GM12874 (cell line): ENCODE measurements around the gene RHBDF2.

Experiments used
- CTCF ChIP-seq: IDR thresholded peaks from 2 replicates; pipeline ENCODE4 v1.5.1; 2011; ENCODE audit warnings: low read depth, mild to moderate bottlenecking, control low read depth, low read length, moderate library complexity; ENCODE audit not compliant: insufficient read depth

RHBDF2 gene

GRCh38 chr17:76447931-76448652 lies 53.1 kb downstream of the RHBDF2 start:
- TF ChIP-seq CTCF: no peak

GRCh38 chr17:76446449-76447231 lies 54.6 kb downstream of the RHBDF2 start:
- TF ChIP-seq CTCF: no peak

GRCh38 chr17:76445697-76446448 lies 55.4 kb downstream of the RHBDF2 start:
- no peak for TF ChIP-seq CTCF

GRCh38 chr17:76444518-76445311 lies 56.5 kb downstream of the RHBDF2 start:
- TF ChIP-seq CTCF: no peak

GRCh38 chr17:76442341-76443338 lies 58.6 kb downstream of the RHBDF2 start:
- TF ChIP-seq CTCF: no peak

- TF ChIP-seq CTCF: no peak
Observed at GRCh38 chr17:76441686-76442340, 59.4 kb downstream of the RHBDF2 start.
